HUDEP-2 (cell line): ENCODE results near the gene PPP2R2C.

Experiments
- DNase-seq, 76 experiments: peaks; one replicate each; lab custom pipeline; 2025; ENCODE audit not compliant: unreplicated experiment in 76 of 76; lab: John Stamatoyannopoulos, UW

Gene PPP2R2C

GRCh38 chr4:6472387-6473263, at the start of gene PPP2R2C:
TSS of gene PPP2R2C (minus strand) at chr4:6472614. CDS start at chr4:6472229, 385 bp downstream.
- DNase-seq: no peak

GRCh38 chr4:6520978-6521377, 48.6 kb upstream of the PPP2R2C start:
- DNase-seq: no peak

- no peak for DNase-seq
Observed at GRCh38 chr4:6520051-6520636, 47.7 kb upstream of the PPP2R2C start.

GRCh38 chr4:6517171-6517570, 44.8 kb upstream of the PPP2R2C start:
- DNase-seq: no peak

- DNase-seq: no peak
Observed at GRCh38 chr4:6516762-6517161, 44.3 kb upstream of the PPP2R2C start.

- no peak for DNase-seq
Observed at GRCh38 chr4:6516281-6516680, 43.9 kb upstream of the PPP2R2C start.

GRCh38 chr4:6513678-6514077, 41.3 kb upstream of the PPP2R2C start:
- DNase-seq: no peak

GRCh38 chr4:6509587-6509986, 37.2 kb upstream of the PPP2R2C start:
- no peak for DNase-seq

- DNase-seq: no peak
Observed at GRCh38 chr4:6507345-6507744, 34.9 kb upstream of the PPP2R2C start.

- DNase-seq: no peak
Observed at GRCh38 chr4:6506616-6507140, 34.3 kb upstream of the PPP2R2C start.

- no peak for DNase-seq
Observed at GRCh38 chr4:6504900-6505496, 32.6 kb upstream of the PPP2R2C start.

GRCh38 chr4:6502747-6503465, 30.5 kb upstream of the PPP2R2C start:
- no peak for DNase-seq

GRCh38 chr4:6502147-6502546, 29.7 kb upstream of the PPP2R2C start:
- DNase-seq: no peak

- DNase-seq: no peak
Observed at GRCh38 chr4:6501171-6501570, 28.8 kb upstream of the PPP2R2C start.

GRCh38 chr4:6500481-6501140, 28.2 kb upstream of the PPP2R2C start:
- DNase-seq: peak in 2 of 76 experiments; percentile 2 to 12

- DNase-seq: no peak
Observed at GRCh38 chr4:6499238-6499600, 26.8 kb upstream of the PPP2R2C start.

GRCh38 chr4:6498511-6499237, 26.3 kb upstream of the PPP2R2C start:
- no peak for DNase-seq

- DNase-seq: no peak
Observed at GRCh38 chr4:6497796-6498195, 25.4 kb upstream of the PPP2R2C start.

GRCh38 chr4:6495736-6496135, 23.3 kb upstream of the PPP2R2C start:
- no peak for DNase-seq

GRCh38 chr4:6495296-6495590, 22.8 kb upstream of the PPP2R2C start:
- DNase-seq: no peak
